SK-N-SH (cell line): ENCODE data around the gene PIEZO2.

Experiments
- CTCF ChIP-seq: fragments of 200-600 bp; sonication (generic); IDR thresholded peaks from 2 replicates; pipeline ENCODE4 v1.6.1; 2017; ENCODE audit warnings: antibody characterized with exemption, mild to moderate bottlenecking, moderate library complexity
- EP300 ChIP-seq, 2 experiments: IDR thresholded peaks; 2 replicates each; pipeline versions ENCODE4 v1.4.0 to v1.6.1; 2012; ENCODE audit warnings: borderline replicate concordance in 1 of 2, low read depth in 1 of 2, low read length in 1 of 2
- EZH2phosphoT487 ChIP-seq: fragments of 200-600 bp; sonication (generic); IDR thresholded peaks from 2 replicates; pipeline ENCODE4 v1.6.1; 2017; ENCODE audit warnings: low read depth, mixed run types, mild to moderate bottlenecking, antibody characterized with exemption, moderate library complexity, borderline replicate concordance
- FOXM1 ChIP-seq: IDR thresholded peaks from 2 replicates; pipeline ENCODE4 v1.4.0; 2012; ENCODE audit warnings: low read depth, mild to moderate bottlenecking
- GATA2 ChIP-seq: sonication (generic); formaldehyde crosslinking; IDR thresholded peaks from 2 replicates; pipeline ENCODE4 v1.5.0; 2020; ENCODE audit warnings: mild to moderate bottlenecking, missing genetic modification reagents
- MAX ChIP-seq: IDR thresholded peaks from 2 replicates; pipeline ENCODE4 v1.4.0; 2012; ENCODE audit warnings: low read depth
- PBX3 ChIP-seq: IDR thresholded peaks from 2 replicates; pipeline ENCODE4; 2012
- POLR2AphosphoS5 ChIP-seq: IDR thresholded peaks from 2 replicates; pipeline ENCODE4 v1.6.1; 2012; ENCODE audit warnings: low read depth, low read length
- RAD21 ChIP-seq: IDR thresholded peaks from 2 replicates; pipeline ENCODE4 v1.6.1; 2012; ENCODE audit warnings: mild to moderate bottlenecking, low read length
- SMC3 ChIP-seq: IDR thresholded peaks from 2 replicates; pipeline ENCODE4 v1.6.1; 2012; ENCODE audit warnings: low read depth, low read length, improper control_type of control experiment
- ZBTB33 ChIP-seq: IDR thresholded peaks from 2 replicates; pipeline ENCODE4 v1.4.0; 2012; ENCODE audit warnings: low read depth, borderline replicate concordance
- TF ChIP-seq, protein P1 (sequence below): fragments of 150-350 bp; IDR thresholded peaks from 2 replicates; pipeline ENCODE4 v1.6.1; 2017; ENCODE audit warnings: antibody characterized with exemption, low read length, low read depth, borderline replicate concordance
- TF ChIP-seq, protein P2 (sequence below): IDR thresholded peaks from 2 replicates; pipeline ENCODE4 v1.4.0; 2012; ENCODE audit warnings: low read depth, borderline replicate concordance

- no peak for TF ChIP-seq EZH2phosphoT487
- no peak for TF ChIP-seq CTCF
- no peak for TF ChIP-seq RAD21
- TF ChIP-seq FOXM1: no peak
- no peak for TF ChIP-seq GATA2 (CRISPR knock-in tag)
- no peak for TF ChIP-seq PBX3
- no peak for TF ChIP-seq ZBTB33
- no peak for TF ChIP-seq POLR2AphosphoS5
- no peak for TF ChIP-seq SMC3
- TF ChIP-seq, protein P1, sequence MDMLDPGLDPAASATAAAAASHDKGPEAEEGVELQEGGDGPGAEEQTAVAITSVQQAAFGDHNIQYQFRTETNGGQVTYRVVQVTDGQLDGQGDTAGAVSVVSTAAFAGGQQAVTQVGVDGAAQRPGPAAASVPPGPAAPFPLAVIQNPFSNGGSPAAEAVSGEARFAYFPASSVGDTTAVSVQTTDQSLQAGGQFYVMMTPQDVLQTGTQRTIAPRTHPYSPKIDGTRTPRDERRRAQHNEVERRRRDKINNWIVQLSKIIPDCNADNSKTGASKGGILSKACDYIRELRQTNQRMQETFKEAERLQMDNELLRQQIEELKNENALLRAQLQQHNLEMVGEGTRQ: no peak
- no peak for TF ChIP-seq MAX
- TF ChIP-seq, protein P2, sequence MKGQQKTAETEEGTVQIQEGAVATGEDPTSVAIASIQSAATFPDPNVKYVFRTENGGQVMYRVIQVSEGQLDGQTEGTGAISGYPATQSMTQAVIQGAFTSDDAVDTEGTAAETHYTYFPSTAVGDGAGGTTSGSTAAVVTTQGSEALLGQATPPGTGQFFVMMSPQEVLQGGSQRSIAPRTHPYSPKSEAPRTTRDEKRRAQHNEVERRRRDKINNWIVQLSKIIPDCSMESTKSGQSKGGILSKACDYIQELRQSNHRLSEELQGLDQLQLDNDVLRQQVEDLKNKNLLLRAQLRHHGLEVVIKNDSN: no peak
- no peak for TF ChIP-seq EP300 (IDR thresholded peaks at IDR 0.05; ENCODE audit: borderline replicate concordance in 1 of 2, low read depth in 1 of 2, low read length in 1 of 2)
Measured at GRCh38 chr18:10791169-10791831, 358.1 kb downstream of the PIEZO2 start.
